HepG2 (cell line): ENCODE data around the gene ELK1. TPM values are rescaled to one million over a fixed set of nuclear protein-coding genes. Genes with fewer than 3 reads are reported as not detected.

Source experiments
- ATF5 ChIP-seq: sonication (generic); formaldehyde crosslinking; IDR thresholded peaks from 2 replicates; pipeline ENCODE4 v1.4.0; 2020; ENCODE audit warnings: mild to moderate bottlenecking, low read depth, missing genetic modification reagents
- CHD4 ChIP-seq: fragments of 200-600 bp; sonication (generic); IDR thresholded peaks from 2 replicates; pipeline ENCODE4 v1.7.0; 2017; ENCODE audit warnings: mild to moderate bottlenecking, low read length, borderline replicate concordance
- FIP1L1 ChIP-seq: fragments of 200-400 bp; formaldehyde crosslinking; IDR thresholded peaks from 2 replicates; pipeline ENCODE4 v1.6.1; 2018; ENCODE audit warnings: low read depth, mild to moderate bottlenecking, low read length, moderate library complexity, borderline replicate concordance; ENCODE audit not compliant: insufficient read depth
- HNF4A ChIP-seq: sonication (generic); formaldehyde crosslinking; IDR thresholded peaks from 2 replicates; pipeline ENCODE4 v1.4.0; 2020; ENCODE audit warnings: missing genetic modification reagents
- HNRNPK ChIP-seq: fragments of 200-400 bp; formaldehyde crosslinking; IDR thresholded peaks from 2 replicates; pipeline ENCODE4 v1.6.1; 2018; ENCODE audit warnings: low read length, low read depth, moderate library complexity, mild to moderate bottlenecking; ENCODE audit not compliant: poor library complexity, severe bottlenecking
- MATR3 ChIP-seq: sonication (generic); formaldehyde crosslinking; IDR thresholded peaks from 2 replicates; pipeline ENCODE4 v1.4.0; 2020; ENCODE audit warnings: missing genetic modification reagents
- NCOR1 ChIP-seq: fragments of 200-600 bp; sonication (generic); IDR thresholded peaks from 2 replicates; pipeline ENCODE4 v1.7.0; 2017; ENCODE audit warnings: antibody characterized with exemption, low read length, borderline replicate concordance
- REL ChIP-seq: sonication (generic); formaldehyde crosslinking; conservative IDR thresholded peaks from 2 replicates; pipeline ENCODE4 v1.8.0; 2022; ENCODE audit warnings: mild to moderate bottlenecking, missing genetic modification reagents, moderate library complexity
- RFXAP ChIP-seq: sonication (generic); formaldehyde crosslinking; IDR thresholded peaks from 2 replicates; pipeline ENCODE4 v1.4.0; 2020; ENCODE audit warnings: missing genetic modification reagents, borderline replicate concordance
- SALL1 ChIP-seq: sonication (generic); formaldehyde crosslinking; IDR thresholded peaks from 2 replicates; pipeline ENCODE4 v1.8.0; 2022; ENCODE audit warnings: mild to moderate bottlenecking, missing genetic modification reagents
- SCMH1 ChIP-seq: sonication (generic); formaldehyde crosslinking; IDR thresholded peaks from 2 replicates; pipeline ENCODE4 v1.9.0; 2021; ENCODE audit warnings: missing genetic modification reagents, mild to moderate bottlenecking, borderline replicate concordance
- SP2 ChIP-seq: sonication (generic); formaldehyde crosslinking; IDR thresholded peaks from 2 replicates; pipeline ENCODE4 v1.5.1; 2020; ENCODE audit warnings: mild to moderate bottlenecking, missing genetic modification reagents
- TAF15 ChIP-seq: fragments of 200-400 bp; formaldehyde crosslinking; IDR thresholded peaks from one replicate; pipeline ENCODE4 v1.6.1; 2018; ENCODE audit warnings: mild to moderate bottlenecking, low read depth, low read length; ENCODE audit not compliant: poor library complexity, severe bottlenecking
- ZC3H4 ChIP-seq: sonication (generic); formaldehyde crosslinking; IDR thresholded peaks from 2 replicates; pipeline ENCODE4 v1.4.0; 2020; ENCODE audit warnings: missing genetic modification reagents, borderline replicate concordance
- ZNF160 ChIP-seq: sonication (generic); formaldehyde crosslinking; IDR thresholded peaks from 2 replicates; pipeline ENCODE4 v1.8.0; 2022; ENCODE audit warnings: mild to moderate bottlenecking, inconsistent platforms, missing genetic modification reagents
- ZNF354B ChIP-seq: sonication (generic); formaldehyde crosslinking; IDR thresholded peaks from 2 replicates; pipeline ENCODE4 v1.8.0; 2022; ENCODE audit warnings: mild to moderate bottlenecking, missing genetic modification reagents
- ZNF367 ChIP-seq: sonication (generic); formaldehyde crosslinking; IDR thresholded peaks from 2 replicates; pipeline ENCODE4 v1.4.0; 2020; ENCODE audit warnings: missing genetic modification reagents, borderline replicate concordance
- ZNF460 ChIP-seq: sonication (generic); formaldehyde crosslinking; IDR thresholded peaks from 2 replicates; pipeline ENCODE4 v1.5.1; 2020; ENCODE audit warnings: missing genetic modification reagents, mild to moderate bottlenecking, borderline replicate concordance
- ZNF556 ChIP-seq: sonication (generic); formaldehyde crosslinking; IDR thresholded peaks from 2 replicates; pipeline ENCODE4 v1.4.0; 2020; ENCODE audit warnings: mild to moderate bottlenecking, missing genetic modification reagents, borderline replicate concordance
- ZNF724P ChIP-seq: sonication (generic); formaldehyde crosslinking; IDR thresholded peaks from 2 replicates; pipeline ENCODE4 v1.8.0; 2022; ENCODE audit warnings: missing genetic modification reagents, borderline replicate concordance
- ZNF761 ChIP-seq: sonication (generic); formaldehyde crosslinking; conservative IDR thresholded peaks from 2 replicates; pipeline ENCODE4 v1.4.0; 2020; ENCODE audit warnings: mild to moderate bottlenecking, missing genetic modification reagents
- ZSCAN21 ChIP-seq: sonication (generic); formaldehyde crosslinking; IDR thresholded peaks from 2 replicates; pipeline ENCODE4 v1.8.0; 2022; ENCODE audit warnings: mild to moderate bottlenecking, missing genetic modification reagents, moderate library complexity, borderline replicate concordance
- ZSCAN9 ChIP-seq: IDR thresholded peaks from 2 replicates; pipeline ENCODE4 v1.6.1; 2016; ENCODE audit warnings: borderline replicate concordance
- polyA plus RNA-seq, 8 experiments: library from polyadenylated mRNA; depleted of rRNA in 3 of 8; stranded (reverse) in 7 of 8; unstranded in 1 of 8; fragments of >200 nt; fragmentation: Illumina TruSeq in 4 of 8; extraction: Trizol in 4 of 8; gene quantifications; 2 replicates each; pipeline versions ENCODE4 v1.2.1 to v1.2.3, GENCODE V29; 2011 to 2016; ENCODE audit warnings: low read depth in 4 of 8, missing spikeins in 1 of 8, mixed read lengths in 1 of 8; ENCODE audit not compliant: insufficient read depth in 1 of 8
- total RNA-seq, 5 experiments: library from RNA; depleted of rRNA; stranded (reverse); fragments of >200 nt; fragmentation: Illumina TruSeq; extraction: Trizol; gene quantifications; 2 replicates each; pipeline ENCODE4 v1.2.3, GENCODE V29; 2016; ENCODE audit warnings: low read depth in 1 of 5
- TF ChIP-seq, protein P1 (sequence below): sonication (generic); formaldehyde crosslinking; conservative IDR thresholded peaks from 2 replicates; pipeline ENCODE4 v1.8.0; 2022; ENCODE audit warnings: mild to moderate bottlenecking, moderate library complexity, missing genetic modification reagents
- TF ChIP-seq, protein P2 (sequence below): sonication (generic); formaldehyde crosslinking; IDR thresholded peaks from 2 replicates; pipeline ENCODE4 v1.4.0; 2020; ENCODE audit warnings: missing genetic modification reagents, borderline replicate concordance

Gene ELK1
- total and polyA plus RNA-seq, 2 of the 13 experiments (the other 11 are each of a cell fraction or from before 2014, with no cell fraction given), result 4.3 to 7.2 TPM

- TF ChIP-seq TAF15 (no peak), CHD4 (no peak), NCOR1 (no peak), FIP1L1 (no peak), ZNF556 (CRISPR knock-in tag) (no peak), HNRNPK (peak; percentile 71), ZNF160 (CRISPR knock-in tag) (peak; percentile 27; the same call in 1 of the 2 replicates), ZNF354B (CRISPR knock-in tag) (0 out of 2 replicates have a peak, but pooled peaks have one; percentile 28), SCMH1 (no peak), HNF4A (no peak), ZSCAN9 (CRISPR knock-in tag) (0 out of 2 replicates have a peak, but pooled peaks have one; percentile 34), ZNF761 (CRISPR knock-in tag) (no peak), ZC3H4 (CRISPR knock-in tag) (no peak), ZNF367 (peak; percentile 35; the same call in 1 of the 2 replicates), ATF5 (CRISPR knock-in tag) (no peak), MATR3 (CRISPR knock-in tag) (no peak), ZNF460 (CRISPR knock-in tag) (no peak), REL (CRISPR knock-in tag) (0 out of 2 replicates have a peak, but pooled peaks have one; percentile 48), SP2 (CRISPR knock-in tag) (0 out of 2 replicates have a peak, but pooled peaks have one; percentile 25), RFXAP (CRISPR knock-in tag) (no peak), ZNF724P (CRISPR knock-in tag) (no peak), ZSCAN21 (CRISPR knock-in tag) (peak; percentile 77; the same call in 1 of the 2 replicates), SALL1 (CRISPR knock-in tag) (peak; percentile 78)
- TF ChIP-seq, protein P1, sequence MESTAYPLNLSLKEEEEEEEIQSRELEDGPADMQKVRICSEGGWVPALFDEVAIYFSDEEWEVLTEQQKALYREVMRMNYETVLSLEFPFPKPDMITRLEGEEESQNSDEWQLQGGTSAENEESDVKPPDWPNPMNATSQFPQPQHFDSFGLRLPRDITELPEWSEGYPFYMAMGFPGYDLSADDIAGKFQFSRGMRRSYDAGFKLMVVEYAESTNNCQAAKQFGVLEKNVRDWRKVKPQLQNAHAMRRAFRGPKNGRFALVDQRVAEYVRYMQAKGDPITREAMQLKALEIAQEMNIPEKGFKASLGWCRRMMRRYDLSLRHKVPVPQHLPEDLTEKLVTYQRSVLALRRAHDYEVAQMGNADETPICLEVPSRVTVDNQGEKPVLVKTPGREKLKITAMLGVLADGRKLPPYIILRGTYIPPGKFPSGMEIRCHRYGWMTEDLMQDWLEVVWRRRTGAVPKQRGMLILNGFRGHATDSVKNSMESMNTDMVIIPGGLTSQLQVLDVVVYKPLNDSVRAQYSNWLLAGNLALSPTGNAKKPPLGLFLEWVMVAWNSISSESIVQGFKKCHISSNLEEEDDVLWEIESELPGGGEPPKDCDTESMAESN (CRISPR knock-in tag), result peak; percentile 58; the same call in 1 of the 2 replicates
- TF ChIP-seq, protein P2, sequence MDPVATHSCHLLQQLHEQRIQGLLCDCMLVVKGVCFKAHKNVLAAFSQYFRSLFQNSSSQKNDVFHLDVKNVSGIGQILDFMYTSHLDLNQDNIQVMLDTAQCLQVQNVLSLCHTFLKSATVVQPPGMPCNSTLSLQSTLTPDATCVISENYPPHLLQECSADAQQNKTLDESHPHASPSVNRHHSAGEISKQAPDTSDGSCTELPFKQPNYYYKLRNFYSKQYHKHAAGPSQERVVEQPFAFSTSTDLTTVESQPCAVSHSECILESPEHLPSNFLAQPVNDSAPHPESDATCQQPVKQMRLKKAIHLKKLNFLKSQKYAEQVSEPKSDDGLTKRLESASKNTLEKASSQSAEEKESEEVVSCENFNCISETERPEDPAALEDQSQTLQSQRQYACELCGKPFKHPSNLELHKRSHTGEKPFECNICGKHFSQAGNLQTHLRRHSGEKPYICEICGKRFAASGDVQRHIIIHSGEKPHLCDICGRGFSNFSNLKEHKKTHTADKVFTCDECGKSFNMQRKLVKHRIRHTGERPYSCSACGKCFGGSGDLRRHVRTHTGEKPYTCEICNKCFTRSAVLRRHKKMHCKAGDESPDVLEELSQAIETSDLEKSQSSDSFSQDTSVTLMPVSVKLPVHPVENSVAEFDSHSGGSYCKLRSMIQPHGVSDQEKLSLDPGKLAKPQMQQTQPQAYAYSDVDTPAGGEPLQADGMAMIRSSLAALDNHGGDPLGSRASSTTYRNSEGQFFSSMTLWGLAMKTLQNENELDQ, result no peak
Observed at GRCh38 chrX:47619486-47620302, 30.7 kb downstream of the ELK1 start, which contains the start of gene SYN1 (continued).
